Hematopoietic multipotent progenitor cell (in vitro differentiated cells): ENCODE data around the gene EXOG. TPM values are rescaled to one million over a fixed set of nuclear protein-coding genes. Genes with fewer than 3 reads are reported as not detected.
A peak's percentile ranks its signal among the peaks of the same experiment; 100 is the strongest.

Experiments used
- DNase-seq, 3 donors: peaks; one replicate each; pipeline ENCODE4 v3.0.0-alpha.2; 2011 to 2015; ENCODE audit warnings: low read depth in 2 of 3, low spot score in 2 of 3
- total RNA-seq: library from RNA; depleted of rRNA; stranded (reverse); fragments of >200 nt; gene quantifications from one replicate; pipeline ENCODE4 v1.2.3, GENCODE V29; 2012

Gene EXOG
- total RNA-seq, 1 donor, result 6.5 TPM

DNA sequence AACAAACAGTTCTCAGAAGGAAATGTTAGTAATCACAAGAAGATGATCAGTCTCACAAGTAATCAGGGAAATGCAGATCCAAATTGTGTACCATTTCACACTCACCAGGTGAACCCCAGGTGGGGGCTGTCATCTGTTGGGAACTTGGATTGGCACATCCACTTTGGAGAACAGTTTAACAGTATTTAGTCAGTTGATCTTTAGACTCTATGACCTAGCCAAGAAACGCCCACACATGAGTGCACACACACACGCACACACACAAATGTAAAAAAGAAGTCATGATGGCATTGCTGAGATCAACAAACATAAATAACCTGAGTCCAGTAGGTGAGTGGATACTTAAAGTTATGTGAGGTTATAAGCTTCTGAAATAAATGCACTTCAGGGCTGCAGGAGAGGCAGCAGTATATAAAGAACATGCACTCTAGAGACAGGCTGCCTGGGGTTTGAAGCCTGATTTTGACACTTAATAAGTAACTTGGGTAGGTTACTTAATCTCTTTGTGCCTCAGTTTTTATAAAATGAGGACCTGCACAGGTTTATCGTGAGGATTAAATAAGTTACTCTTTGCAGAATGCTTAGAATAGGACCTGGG is 24.8 kb upstream of the EXOG start:
- DNase-seq, result no peak

DNA sequence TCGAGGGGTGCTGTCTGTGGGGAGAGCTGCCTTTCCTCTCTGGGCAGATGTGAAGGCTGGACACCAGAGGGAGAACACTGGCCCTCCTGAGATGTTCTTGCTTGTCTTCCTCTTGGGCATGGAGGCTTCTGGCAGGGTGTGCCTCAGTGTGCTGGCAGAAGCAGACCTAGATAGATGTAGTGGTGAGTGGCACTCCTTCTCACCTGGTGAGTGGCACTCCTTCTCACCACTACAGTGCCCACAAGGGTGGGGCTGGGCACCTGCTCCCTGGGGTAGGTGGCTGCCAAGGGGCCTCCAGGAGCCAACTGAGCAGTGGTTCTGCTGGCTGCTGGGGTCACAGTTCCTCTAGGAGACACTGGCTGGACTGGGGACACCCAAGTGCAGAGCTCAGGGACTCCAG is 23.8 kb upstream of the EXOG start:
- no peak for DNase-seq

DNA sequence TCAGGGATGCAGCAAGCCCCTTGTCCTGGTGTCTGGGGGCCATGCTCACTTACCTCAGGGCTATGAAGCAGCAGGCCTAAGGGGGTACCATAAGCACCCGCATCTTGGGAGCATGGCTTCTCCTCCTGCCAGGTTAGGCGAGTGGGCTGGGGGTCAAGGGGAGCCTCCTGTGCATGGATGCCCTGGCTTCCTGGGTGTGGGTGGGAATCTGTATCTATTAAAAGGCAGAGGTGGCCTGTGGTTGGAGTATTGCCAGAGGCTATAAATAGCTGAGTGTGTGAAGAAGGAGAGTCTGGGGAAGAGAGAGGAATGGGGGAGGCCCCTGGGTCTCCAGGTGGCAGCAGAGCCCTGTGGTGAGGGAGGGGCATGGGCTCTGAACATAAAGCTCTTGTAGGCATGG is 22.9 kb upstream of the EXOG start:
- no peak for DNase-seq

DNA sequence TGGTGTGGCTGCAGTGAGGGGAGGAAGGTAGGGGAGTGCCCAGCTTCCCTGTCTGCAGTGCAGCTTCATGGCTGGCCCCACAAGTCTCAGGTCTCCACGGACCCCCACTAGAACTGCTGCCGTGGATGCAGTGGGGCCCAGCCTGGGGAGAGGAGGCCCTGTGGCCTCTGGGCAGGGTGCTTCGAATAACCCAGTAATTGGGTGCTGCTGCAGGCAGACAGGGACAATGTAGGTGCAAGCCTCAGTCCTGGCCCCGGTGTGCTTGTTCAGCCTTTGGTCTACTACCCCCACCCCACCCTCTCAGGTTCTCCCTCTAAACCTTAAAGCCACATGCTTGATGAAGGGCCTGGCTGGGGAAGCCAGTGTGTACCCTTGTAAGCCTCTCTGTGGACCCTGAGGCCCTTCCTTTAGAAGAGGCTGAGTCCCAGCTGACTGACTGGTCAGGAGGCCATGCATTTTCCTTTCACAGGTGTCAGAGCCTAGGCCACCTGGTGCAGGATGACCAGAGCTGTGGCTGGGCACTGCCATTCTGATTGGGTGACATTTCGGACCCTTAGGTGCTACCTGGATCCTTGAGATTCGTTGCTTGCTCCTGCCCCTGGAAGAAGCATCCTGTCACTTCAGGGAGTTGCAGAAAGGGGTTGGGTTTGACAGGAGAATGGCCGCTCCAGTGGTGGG is 21.1 kb upstream of the EXOG start:
- no peak for DNase-seq

DNA sequence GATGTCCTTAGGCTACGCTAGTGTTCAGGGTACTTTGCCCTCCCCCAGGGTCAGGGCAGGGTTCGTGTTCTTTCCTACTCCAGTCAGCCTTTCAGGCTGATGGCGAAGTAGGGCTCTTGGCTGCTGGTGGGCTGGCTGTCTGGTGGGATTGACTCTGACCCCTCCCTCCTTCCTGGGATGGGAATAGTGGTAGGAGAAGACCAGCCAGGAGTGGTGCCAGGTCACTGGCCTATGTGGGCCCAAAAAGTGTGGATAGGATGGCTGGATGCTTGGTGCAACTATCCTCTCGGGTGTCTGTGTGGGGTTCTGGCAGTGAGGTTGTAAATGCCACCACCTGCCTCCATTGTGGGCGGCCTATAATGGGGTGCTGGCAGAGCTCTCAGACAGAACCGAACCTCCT is 20.4 kb upstream of the EXOG start:
- no peak for DNase-seq

DNA sequence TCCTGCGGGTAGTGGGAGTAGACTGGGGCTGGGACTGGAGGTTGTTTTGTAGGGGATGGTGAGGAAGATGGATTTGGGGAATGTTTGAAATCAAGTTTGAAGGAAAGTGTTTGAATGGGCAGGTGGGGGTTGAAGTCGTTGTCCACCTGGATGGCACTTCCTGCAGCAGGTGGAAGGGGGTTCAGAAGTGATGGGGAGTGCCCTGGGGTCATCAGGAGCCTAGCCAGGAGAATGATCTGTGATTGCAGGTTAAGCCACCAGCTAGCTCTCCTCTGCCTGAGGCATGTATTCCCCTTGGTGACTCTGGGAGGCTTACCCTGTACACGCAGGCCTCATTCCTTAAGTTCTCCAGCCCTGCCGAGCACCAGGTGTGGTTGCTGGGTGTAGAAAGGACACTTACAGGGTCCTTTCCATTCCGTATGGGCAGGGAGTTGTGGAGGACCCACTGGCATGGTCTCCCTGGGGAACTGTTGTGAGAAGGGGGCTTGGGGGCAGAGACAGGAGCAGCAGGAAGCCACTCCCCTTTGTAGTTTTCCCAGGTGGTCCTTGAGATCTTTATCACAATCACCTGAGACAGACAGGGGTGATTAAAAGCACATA is 19.9 kb upstream of the EXOG start:
- DNase-seq, result no peak

DNA sequence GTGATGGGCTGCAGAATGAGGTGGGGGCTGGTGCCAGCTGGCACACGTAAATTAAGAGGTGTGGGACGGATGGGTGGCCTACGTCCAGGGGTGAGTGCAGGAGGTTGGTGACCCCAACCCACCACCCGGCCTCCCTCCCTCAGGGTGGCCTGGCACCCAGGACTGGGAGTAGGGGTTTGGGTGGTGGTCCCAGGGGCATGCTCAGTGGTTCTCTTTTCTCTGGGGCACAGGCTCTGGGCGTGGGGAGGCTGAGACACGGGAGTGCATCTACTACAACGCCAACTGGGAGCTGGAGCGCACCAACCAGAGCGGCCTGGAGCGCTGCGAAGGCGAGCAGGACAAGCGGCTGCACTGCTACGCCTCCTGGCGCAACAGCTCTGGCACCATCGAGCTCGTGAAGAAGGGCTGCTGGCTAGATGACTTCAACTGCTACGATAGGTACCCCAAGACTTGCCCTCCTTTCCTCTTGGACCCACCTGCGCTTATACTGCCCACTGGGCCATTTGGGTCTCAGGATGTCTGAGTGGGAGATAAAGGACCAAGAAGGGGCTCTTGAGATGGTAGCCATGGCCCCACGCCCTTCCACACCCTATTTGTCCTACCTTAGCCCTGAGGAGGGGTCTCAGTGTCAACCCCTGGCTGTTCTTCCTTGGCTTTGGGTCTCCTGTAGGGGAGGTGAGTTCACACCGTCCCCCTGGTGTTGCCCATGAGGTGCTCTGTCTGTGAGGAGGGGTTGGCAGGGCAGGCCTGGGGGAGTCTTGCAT is 18.9 kb upstream of the EXOG start:
- no peak for DNase-seq

DNA sequence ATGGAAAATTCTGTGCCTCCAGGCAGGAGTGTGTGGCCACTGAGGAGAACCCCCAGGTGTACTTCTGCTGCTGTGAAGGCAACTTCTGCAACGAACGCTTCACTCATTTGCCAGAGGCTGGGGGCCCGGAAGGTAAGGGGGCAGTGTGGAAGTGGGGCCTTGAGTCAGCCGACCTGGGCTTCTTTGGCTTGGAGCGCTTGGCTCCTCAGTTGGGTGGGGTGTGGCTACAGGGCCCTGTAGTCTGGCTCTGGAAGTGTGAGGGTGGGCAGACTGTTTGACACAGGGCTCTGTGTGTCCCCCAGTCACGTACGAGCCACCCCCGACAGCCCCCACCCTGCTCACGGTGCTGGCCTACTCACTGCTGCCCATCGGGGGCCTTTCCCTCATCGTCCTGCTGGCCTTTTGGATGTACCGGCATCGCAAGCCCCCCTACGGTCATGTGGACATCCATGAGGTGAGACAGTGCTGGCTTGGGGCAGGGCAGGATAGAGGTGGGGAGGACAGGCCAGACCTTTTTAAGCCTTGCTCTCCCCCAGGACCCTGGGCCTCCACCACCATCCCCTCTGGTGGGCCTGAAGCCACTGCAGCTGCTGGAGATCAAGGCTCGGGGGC is 18.2 kb upstream of the EXOG start:
- no peak for DNase-seq

DNA sequence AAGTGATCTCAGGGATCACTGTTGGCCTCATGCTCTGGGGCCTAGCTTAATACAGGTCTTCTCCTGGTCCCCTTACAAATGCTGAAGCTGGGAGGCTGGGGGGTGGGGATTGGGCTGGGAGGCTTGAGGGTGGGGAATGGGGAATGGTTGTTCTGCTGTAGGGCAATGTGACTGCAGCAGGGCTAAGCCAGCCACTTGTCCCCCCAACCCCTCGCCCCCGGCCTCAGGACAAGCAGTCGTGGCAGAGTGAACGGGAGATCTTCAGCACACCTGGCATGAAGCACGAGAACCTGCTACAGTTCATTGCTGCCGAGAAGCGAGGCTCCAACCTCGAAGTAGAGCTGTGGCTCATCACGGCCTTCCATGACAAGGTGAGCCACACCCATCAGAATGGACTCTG is 17.2 kb upstream of the EXOG start:
- DNase-seq, result no peak

DNA sequence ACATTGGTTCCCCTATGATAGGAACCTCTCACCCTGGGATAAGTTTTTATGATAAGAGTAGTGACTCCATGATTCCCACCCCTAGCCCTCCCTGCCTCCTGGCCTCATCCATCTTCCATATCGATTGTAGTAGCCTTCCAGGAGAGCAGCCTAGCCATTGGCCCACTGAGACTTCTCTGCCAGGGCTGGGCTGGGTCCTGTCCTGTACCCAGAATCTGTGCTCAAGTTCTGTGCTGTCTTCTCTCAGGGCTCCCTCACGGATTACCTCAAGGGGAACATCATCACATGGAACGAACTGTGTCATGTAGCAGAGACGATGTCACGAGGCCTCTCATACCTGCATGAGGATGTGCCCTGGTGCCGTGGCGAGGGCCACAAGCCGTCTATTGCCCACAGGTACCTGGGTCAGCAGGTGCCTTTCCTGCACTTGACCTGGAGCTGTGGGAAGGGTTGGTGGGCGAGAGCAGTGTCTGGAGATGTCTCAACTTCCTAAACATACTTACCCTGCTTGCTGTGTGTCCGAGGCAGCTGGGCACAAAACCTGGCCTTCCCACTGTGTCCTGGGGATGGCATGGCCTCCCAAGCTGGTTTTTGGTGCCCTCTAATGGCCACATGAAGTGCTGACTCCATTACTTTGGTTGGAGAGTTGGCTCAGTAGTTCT is 16.6 kb upstream of the EXOG start:
- DNase-seq, result peak; percentile 21 to 68 (median 37)

DNA sequence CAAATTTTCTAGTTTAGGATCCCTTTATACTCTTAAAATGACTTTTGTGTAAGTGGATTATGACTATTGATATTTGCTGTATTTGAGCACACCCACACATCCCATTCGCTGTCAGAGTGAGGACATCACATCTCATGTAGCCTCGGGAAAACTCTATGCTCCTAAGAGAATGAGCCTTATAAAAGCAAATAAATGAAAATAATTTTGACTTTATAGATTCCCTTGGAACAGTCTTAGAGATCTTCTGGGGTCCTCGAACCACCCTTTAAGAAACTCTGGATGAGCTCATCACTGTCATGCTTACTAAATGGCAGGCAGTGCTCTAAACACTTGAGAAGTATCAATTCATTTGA is 16.1 kb upstream of the EXOG start:
- no peak for DNase-seq

DNA sequence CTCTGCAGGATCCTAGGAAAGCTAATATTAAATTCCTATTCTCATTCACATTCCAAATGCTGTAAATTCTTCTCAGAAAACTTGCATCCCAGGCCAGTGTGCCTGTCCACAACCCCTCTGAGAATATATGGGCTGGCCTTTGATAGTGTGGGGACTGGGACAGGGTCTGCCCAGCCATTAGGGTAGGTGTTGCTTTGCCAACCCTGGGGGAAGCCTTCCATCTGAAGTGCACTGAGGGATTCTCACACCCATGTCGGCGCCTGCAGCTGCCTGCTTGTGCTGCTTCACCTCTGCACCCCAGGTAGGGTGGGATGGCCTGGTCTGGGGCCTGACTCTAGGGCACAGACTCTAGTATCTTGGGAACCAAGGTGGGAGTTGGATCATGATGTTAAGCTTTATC is 15.2 kb upstream of the EXOG start:
- DNase-seq, result no peak

DNA sequence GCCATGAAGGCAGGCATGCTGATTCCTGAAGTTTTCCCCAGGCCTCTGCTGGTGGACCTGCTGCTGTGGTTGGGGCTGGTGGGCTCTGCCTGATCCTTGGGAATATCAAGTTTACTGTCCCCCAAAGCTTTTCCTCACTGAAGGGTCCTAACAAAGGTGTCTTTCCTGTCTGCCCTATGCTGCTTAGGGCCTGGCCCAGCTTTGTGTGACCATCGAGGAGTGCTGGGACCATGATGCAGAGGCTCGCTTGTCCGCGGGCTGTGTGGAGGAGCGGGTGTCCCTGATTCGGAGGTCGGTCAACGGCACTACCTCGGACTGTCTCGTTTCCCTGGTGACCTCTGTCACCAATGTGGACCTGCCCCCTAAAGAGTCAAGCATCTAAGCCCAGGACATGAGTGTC is 13.2 kb upstream of the EXOG start:
- no peak for DNase-seq

DNA sequence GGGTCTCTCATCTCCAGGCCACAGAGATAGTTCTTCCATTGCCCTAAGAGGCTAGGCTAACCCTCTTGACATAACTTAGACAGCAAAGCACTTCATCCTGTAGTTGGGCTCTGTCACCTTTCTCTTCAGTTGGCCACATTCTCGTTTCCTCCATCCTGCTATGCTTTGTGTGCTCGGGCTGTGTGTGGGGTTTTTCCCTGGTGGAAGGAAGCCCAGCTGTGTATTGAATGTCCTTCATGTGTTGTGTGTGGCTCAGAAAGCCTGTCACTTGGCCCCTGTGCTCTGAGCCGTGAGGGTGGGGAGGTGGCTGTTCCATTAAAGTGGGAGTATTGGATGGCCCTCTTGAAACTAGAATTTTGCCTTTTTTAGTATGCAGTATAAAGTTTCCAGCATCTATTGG is 8.8 kb upstream of the EXOG start:
- no peak for DNase-seq

DNA sequence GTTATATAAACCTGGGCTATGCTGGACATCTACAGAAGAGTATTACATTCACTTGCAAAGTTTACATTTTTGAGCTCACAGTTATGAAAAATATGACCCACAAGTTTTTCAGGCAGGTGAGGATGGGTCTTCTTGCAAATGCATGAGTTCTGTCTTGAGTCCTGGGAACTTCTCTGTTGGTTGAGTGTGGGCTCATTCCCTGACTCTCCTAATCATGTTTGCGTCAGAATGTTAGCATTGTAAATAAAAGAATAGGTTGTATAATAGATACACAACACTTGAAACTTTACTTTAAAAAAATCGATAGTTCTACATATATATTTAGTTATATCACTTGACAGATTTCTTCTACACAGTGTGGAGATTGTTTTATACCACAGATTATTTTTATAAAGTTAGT is 7.2 kb upstream of the EXOG start:
- no peak for DNase-seq

DNA sequence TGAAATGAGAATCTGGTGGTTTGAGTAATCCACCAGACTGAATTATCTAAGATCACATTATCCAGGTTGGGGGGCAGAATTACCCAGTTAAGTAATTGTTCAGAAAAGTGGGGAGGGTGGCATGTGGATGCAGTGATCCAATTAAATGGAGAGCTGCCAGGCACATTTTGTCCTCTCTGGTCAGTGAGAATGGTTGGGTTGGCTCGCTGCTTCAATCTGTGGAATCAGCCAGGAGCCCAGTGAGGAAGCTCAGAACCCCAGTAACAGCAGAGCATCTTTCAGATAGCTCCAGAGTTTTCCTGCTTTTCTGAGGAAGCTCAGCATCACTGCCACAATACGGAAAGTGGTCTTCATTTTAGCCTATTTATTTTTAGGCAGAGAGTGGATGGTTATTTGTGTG is 6.4 kb upstream of the EXOG start:
- no peak for DNase-seq

DNA sequence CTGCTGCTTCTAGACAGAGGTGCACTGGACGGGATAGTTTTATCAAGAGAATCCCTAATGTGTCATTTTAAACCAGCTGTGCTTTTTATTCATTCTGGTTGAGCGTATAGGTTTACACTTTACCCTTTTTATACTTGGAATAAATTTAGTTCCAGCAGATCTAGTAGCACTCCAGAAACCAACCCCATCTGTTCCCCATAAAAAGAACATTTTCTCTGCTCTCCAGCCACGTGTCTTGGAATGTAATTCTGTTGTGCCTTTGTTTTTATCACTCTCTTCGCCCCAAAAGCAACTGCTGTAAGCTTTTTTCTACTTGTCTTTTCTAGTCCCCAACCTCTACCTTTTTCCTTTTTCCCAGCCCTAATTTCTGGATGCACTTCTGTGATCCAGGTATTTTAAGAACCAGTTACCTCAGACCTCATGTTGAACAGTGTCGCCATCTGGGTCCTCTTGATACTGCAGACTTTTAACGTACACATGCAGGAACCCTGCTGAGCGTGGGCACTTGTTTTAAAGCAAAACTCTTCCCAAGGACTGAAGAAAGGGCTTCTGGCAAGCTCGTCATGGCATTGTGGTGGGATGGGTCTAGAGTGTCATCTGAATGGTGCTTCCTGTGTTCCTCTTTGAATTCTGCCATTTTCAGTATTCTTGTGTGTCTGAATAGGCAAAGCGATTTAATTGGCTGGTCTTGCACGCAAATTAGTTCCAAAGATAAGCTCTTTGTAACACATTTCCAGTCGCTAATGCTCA is 5.7 kb upstream of the EXOG start:
- no peak for DNase-seq

DNA sequence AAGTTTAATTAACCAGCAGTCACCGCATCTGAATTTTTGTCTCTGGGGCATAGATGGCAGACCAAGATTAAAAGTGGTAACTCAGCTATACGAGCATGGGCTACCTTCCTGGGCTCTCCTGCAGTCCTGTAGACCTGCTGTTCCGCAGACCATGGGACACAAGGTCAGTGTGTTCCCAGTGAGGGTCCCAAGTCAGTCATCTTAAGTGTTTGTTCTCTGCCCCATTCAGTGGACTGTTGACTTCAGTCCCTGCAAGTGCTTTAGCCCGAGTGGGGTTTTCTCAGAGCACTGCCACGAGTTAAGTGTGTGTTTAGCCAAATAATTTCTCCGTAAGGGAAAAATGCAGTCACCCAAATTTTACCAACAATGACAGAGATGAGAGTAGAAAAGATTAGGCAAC is 4.9 kb upstream of the EXOG start:
- DNase-seq, result no peak

DNA sequence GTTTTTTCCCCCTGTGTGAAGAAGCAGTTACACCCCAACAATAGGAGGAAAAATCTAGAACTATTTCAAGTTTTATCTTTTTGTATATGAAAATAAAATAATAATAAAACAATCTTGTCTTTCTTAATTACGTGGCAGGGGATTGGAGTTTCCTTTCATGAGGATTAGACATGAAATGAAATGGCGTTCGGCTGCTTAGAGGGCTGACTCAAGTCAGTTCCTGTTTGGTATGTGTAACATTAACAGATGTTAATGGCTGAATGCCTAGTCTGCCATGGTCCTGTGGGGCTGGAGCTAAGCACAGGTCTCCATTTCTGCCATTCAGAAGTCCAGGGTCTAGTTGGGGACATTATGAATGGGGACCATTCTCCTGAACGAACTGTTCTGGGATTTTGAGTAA is 3.1 kb upstream of the EXOG start:
- DNase-seq, result no peak

DNA sequence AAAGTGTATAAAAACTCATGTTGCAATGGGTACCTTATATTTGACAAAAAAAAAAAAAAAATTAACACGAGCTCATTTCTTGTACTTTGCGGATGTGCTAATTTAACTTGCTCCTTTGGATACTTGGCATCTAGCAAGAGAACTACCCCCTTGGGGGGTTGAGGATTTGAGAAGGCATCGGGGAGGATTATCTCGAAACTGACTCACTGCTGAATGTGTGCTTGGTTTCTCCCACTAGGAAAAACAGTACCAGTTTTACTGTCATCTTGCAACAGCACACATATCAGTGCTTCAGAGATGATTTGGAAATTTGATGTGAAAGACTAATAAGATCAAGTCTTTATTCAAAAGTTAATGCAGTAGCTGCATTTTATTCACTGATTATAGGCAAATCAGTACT is 891 bp downstream of the EXOG start:
- DNase-seq, result no peak
